Fibroblast of lung (primary cell): ENCODE measurements around the gene PAPOLB.

Experiments used
- EZH2 ChIP-seq: IDR thresholded peaks from 2 replicates; pipeline ENCODE4 v1.5.1; 2012; ENCODE audit warnings: low read length, control low read depth, mild to moderate bottlenecking; ENCODE audit errors: missing control alignments
- TF ChIP-seq, protein P1 (sequence below), 2 donors: IDR thresholded peaks in 1 of 2; conservative IDR thresholded peaks in 1 of 2; 1 replicate in 1 of 2; 2 replicates in 1 of 2; pipeline ENCODE4 v1.5.1; 2011 to 2012; ENCODE audit warnings: low read length in 2 of 2, control low read depth in 1 of 2, inconsistent platforms in 1 of 2, low read depth in 1 of 2, mild to moderate bottlenecking in 1 of 2

DNA sequence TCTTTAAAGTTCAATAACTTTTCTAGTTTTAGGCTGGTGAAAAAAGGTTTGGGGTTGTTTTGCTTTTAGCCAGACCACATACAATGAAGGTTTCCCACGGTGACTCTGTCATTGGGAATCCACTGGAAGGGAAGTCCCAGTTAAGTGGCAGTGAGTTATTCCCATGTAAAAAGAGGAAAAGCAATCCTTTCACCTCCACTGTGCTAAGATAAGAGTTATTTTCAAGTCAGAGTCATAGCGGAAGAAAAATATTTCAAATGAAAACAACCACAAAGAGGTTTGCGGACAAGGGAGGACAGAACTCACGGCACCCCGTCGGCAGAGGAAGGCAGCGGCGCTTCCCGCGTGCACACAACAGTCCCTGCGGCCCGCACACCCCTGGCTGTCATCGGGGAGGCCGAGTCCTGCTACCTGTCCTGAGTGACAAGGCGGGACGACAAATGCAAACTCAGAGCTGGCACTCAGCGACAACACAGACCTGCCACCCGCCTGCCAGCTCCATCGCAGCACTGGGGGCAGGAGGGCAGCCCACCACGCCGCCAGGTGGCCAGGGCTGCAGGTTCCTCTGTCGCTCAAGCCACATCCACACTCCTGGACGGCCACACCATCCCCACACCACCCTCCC lies 9.3 kb upstream of the PAPOLB start:
- TF ChIP-seq, protein P1, sequence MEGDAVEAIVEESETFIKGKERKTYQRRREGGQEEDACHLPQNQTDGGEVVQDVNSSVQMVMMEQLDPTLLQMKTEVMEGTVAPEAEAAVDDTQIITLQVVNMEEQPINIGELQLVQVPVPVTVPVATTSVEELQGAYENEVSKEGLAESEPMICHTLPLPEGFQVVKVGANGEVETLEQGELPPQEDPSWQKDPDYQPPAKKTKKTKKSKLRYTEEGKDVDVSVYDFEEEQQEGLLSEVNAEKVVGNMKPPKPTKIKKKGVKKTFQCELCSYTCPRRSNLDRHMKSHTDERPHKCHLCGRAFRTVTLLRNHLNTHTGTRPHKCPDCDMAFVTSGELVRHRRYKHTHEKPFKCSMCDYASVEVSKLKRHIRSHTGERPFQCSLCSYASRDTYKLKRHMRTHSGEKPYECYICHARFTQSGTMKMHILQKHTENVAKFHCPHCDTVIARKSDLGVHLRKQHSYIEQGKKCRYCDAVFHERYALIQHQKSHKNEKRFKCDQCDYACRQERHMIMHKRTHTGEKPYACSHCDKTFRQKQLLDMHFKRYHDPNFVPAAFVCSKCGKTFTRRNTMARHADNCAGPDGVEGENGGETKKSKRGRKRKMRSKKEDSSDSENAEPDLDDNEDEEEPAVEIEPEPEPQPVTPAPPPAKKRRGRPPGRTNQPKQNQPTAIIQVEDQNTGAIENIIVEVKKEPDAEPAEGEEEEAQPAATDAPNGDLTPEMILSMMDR (conservative IDR thresholded peaks at IDR 0.05 in 1 of 2, IDR thresholded peaks at IDR 0.05 in 1 of 2; ENCODE audit: low read depth in 1 of 2, low read length in 2 of 2) = no peak
- TF ChIP-seq EZH2 = no peak
